Measurements from ENCODE around the gene PSMB5. TPM values are rescaled to one million over a fixed set of nuclear protein-coding genes. Genes with fewer than 3 reads are reported as not detected.

The PSMB5 gene
- total and polyA plus RNA-seq, 9 of the 15 experiments (the other 6 are each of a cell fraction or from before 2014, with no cell fraction given) = 198 to 1,870 (median 269) TPM

DNA sequence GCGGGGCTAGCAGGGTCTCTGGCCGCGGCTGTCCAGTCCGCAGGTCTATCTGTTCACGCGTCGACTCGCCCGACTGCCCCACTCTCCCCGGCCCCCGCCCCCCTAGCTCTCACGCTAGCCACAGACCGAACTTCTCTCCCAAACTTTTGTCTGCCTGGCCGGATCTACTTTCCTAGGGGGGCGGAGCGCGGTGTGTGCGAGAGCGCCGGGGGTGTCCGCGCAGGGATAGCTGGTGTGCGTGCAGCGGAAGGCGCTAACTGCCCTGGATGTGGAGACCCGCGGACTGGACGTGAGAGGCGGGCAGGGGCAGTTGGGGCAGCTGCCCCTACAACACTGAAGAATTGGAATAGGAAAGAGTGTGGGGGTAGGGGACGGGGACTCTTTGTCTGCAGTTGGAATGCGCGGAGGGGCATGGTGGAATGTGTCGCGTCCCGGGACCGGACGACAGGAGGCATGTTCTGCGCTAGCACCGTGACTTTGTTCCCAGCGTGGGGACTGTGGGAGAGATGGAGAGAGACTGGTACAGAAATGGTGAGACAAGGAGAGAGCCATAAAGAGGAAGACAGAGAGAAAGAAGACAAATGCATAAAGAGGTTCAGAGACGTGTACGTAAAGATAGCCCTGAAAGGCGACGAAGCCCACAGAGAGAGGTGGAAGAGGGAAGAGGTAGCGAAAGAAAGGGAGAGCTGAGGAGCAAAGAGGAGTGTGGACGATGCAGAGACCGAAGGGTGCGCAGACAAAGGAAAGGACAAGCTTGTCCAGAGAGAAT lies 52.0 kb downstream of the PSMB5 start, which contains the start of gene AJUBA (continued):
- TF ChIP-seq PHF20 (IDR thresholded peaks at IDR 0.05; ENCODE audit: partially characterized antibody) (peak; percentile 73), HMGN3 (IDR thresholded peaks at IDR 0.05; ENCODE audit: borderline replicate concordance, extremely low read depth, insufficient read length, low read depth, low read length) (no peak), PPARD (CRISPR knock-in tag; IDR thresholded peaks at IDR 0.05) (no peak), C11orf30 (IDR thresholded peaks at IDR 0.05; ENCODE audit: low read depth) (0 out of 2 replicates have a peak, but pooled peaks have one; percentile 3), DMBX1 (CRISPR knock-in tag; IDR thresholded peaks at IDR 0.05; ENCODE audit: borderline replicate concordance) (peak; percentile 64; the same call in 1 of the 2 replicates), TEAD1 (CRISPR knock-in tag; IDR thresholded peaks at IDR 0.05) (peak; percentile 99 to 100), ZNF146 (CRISPR knock-in tag; IDR thresholded peaks at IDR 0.05; ENCODE audit: unreplicated experiment) (no peak), CEBPG (CRISPR knock-in tag; IDR thresholded peaks at IDR 0.05) (peak; percentile 12; the same call in 1 of the 2 replicates), CEBPG (tag; conservative IDR thresholded peaks at IDR 0.05 in 1 of 2, IDR thresholded peaks at IDR 0.05 in 1 of 2) (no peak), ZNF589 (CRISPR knock-in tag; IDR thresholded peaks at IDR 0.05; ENCODE audit: low read depth) (no peak), FOXO4 (CRISPR knock-in tag; IDR thresholded peaks at IDR 0.05) (no peak), ZNF507 (tag; conservative IDR thresholded peaks at IDR 0.05) (no peak), MTF1 (CRISPR knock-in tag; IDR thresholded peaks at IDR 0.05; ENCODE audit: borderline replicate concordance) (no peak), GTF2E2 (tag; IDR thresholded peaks at IDR 0.05) (no peak; the same call in 1 of the 2 replicates), KDM4B (IDR thresholded peaks at IDR 0.05; ENCODE audit: borderline replicate concordance in 2 of 2, low read depth in 1 of 2) (peak in 1 of 2 experiments; percentile 48; a peak in 1 of 4 replicates)
- TF ChIP-seq, protein P1, sequence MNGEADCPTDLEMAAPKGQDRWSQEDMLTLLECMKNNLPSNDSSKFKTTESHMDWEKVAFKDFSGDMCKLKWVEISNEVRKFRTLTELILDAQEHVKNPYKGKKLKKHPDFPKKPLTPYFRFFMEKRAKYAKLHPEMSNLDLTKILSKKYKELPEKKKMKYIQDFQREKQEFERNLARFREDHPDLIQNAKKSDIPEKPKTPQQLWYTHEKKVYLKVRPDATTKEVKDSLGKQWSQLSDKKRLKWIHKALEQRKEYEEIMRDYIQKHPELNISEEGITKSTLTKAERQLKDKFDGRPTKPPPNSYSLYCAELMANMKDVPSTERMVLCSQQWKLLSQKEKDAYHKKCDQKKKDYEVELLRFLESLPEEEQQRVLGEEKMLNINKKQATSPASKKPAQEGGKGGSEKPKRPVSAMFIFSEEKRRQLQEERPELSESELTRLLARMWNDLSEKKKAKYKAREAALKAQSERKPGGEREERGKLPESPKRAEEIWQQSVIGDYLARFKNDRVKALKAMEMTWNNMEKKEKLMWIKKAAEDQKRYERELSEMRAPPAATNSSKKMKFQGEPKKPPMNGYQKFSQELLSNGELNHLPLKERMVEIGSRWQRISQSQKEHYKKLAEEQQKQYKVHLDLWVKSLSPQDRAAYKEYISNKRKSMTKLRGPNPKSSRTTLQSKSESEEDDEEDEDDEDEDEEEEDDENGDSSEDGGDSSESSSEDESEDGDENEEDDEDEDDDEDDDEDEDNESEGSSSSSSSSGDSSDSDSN (IDR thresholded peaks at IDR 0.05; ENCODE audit: borderline replicate concordance in 1 of 2, low read depth in 2 of 2, low read length in 2 of 2) = 0 out of 4 replicates have a peak, but pooled peaks have one; percentile 39 to 40
